Thoracic aorta (tissue), 2 donors: ENCODE measurements around the gene MRPS10. TPM values are rescaled to one million over a fixed set of nuclear protein-coding genes. Genes with fewer than 3 reads are reported as not detected.
"Not testable (repeated sequence)": the region's sequence is repeated elsewhere in the genome, so short reads cannot be mapped to it uniquely, and the experiment has no call there.

ENCODE experiments used
- ATAC-seq: fragments of 150-250 bp; one replicate; pipeline ENCODE4 v1.8.0; 2017; ENCODE audit warnings: low read depth; ENCODE audit not compliant: insufficient number of reproducible peaks, low FRiP score
- DNase-seq: peaks from one replicate; pipeline ENCODE4 v3.0.0-alpha.2; 2020; ENCODE audit warnings: low spot score
- H3K27ac ChIP-seq, 2 donors: fragments of 200-600 bp; sonication (generic); 1 replicate in 1 of 2; 2 replicates in 1 of 2; pipeline ENCODE4 v1.5.1; 2016; ENCODE audit warnings: mild to moderate bottlenecking in 2 of 2, moderate library complexity in 2 of 2
- H3K27me3 ChIP-seq: fragments of 200-600 bp; sonication (generic); replicated peaks from 2 replicates; pipeline ENCODE4 v1.6.0; 2016; ENCODE audit warnings: mild to moderate bottlenecking; ENCODE audit not compliant: insufficient read depth
- H3K36me3 ChIP-seq: fragments of 200-600 bp; sonication (generic); one replicate; pipeline ENCODE4 v1.5.1; 2016
- H3K4me1 ChIP-seq, 2 donors: fragments of 200-600 bp; sonication (generic); 1 replicate in 1 of 2; 2 replicates in 1 of 2; pipeline versions ENCODE4 v1.5.1 to v1.6.0; 2016; ENCODE audit warnings: low read depth in 2 of 2, mild to moderate bottlenecking in 1 of 2; ENCODE audit not compliant: control insufficient read depth in 1 of 2
- H3K4me3 ChIP-seq: fragments of 200-600 bp; sonication (generic); 2 replicates; pipeline ENCODE4 v1.5.1; 2016; ENCODE audit warnings: mild to moderate bottlenecking
- H3K9me3 ChIP-seq: fragments of 200-600 bp; sonication (generic); 2 replicates; pipeline ENCODE4 v1.5.1; 2016
- CTCF ChIP-seq: fragments of 200-600 bp; sonication (generic); IDR thresholded peaks from one replicate; pipeline ENCODE4 v1.5.1; 2019; ENCODE audit warnings: antibody characterized with exemption
- total RNA-seq, 2 donors: library from RNA; depleted of rRNA; stranded (reverse); fragments of >200 nt; gene quantifications; one replicate each; pipeline versions ENCODE4 v1.1.0 to v1.2.3, GENCODE V29; 2016

MRPS10 gene
- total RNA-seq, 2 donors from 2014 or later: 23.0 to 30.0 TPM

- no peak overlapping the region for H3K27ac ChIP-seq
- no peaks in the 10 kb centered on the region for H3K9me3 ChIP-seq
- TF ChIP-seq CTCF: no peak
- DNase-seq: no peak
- no peaks in the 10 kb centered on the region for H3K27me3 ChIP-seq
- no peaks in the 10 kb centered on the region for H3K4me1 ChIP-seq
- no peak for ATAC-seq
- H3K4me3 ChIP-seq: peak overlapping the region; percentile 24
- H3K36me3 ChIP-seq: no peaks in the 10 kb centered on the region
Observed at GRCh38 chr6:42193491-42193894, 24.2 kb downstream of the MRPS10 start.

GRCh38 chr6:42192385-42192784 lies 25.3 kb downstream of the MRPS10 start:
- not testable (repeated sequence) for H3K27me3 ChIP-seq, H3K36me3 ChIP-seq, H3K27ac ChIP-seq, ATAC-seq, H3K4me3 ChIP-seq, H3K4me1 ChIP-seq, H3K9me3 ChIP-seq, DNase-seq

GRCh38 chr6:42190554-42191183 lies 27.0 kb downstream of the MRPS10 start:
- ATAC-seq (no peak), DNase-seq (no peak)
- TF ChIP-seq CTCF: no peak
- Histone ChIP-seq H3K4me3 (no peak overlapping the region), H3K36me3 (no peaks in the 10 kb centered on the region), H3K27me3 (no peaks in the 10 kb centered on the region), H3K4me1 (no peaks in the 10 kb centered on the region), H3K27ac (no peak overlapping the region), H3K9me3 (no peaks in the 10 kb centered on the region)

- H3K27me3 ChIP-seq: no peaks in the 10 kb centered on the region
- no peaks in the 10 kb centered on the region for H3K36me3 ChIP-seq
- H3K4me1 ChIP-seq: no peaks in the 10 kb centered on the region
- no peak overlapping the region for H3K4me3 ChIP-seq
- ATAC-seq (no peak), DNase-seq (no peak)
- no peak overlapping the region for H3K27ac ChIP-seq
- no peaks in the 10 kb centered on the region for H3K9me3 ChIP-seq
- TF ChIP-seq CTCF: no peak
Observed at GRCh38 chr6:42188406-42188805, 29.3 kb downstream of the MRPS10 start.

GRCh38 chr6:42185597-42185996 lies 32.1 kb downstream of the MRPS10 start:
- Histone ChIP-seq H3K27ac (no peak overlapping the region), H3K36me3 (no peaks in the 10 kb centered on the region), H3K4me3 (no peak overlapping the region), H3K27me3 (no peaks in the 10 kb centered on the region), H3K4me1 (no peaks in the 10 kb centered on the region), H3K9me3 (no peaks in the 10 kb centered on the region)
- DNase-seq (no peak), ATAC-seq (no peak)
- no peak for TF ChIP-seq CTCF

GRCh38 chr6:42184475-42184874 lies 33.2 kb downstream of the MRPS10 start:
- no peaks in the 10 kb centered on the region for H3K4me1 ChIP-seq
- TF ChIP-seq CTCF: no peak
- H3K27me3 ChIP-seq: no peaks in the 10 kb centered on the region
- H3K9me3 ChIP-seq: no peaks in the 10 kb centered on the region
- H3K27ac ChIP-seq: no peak overlapping the region
- H3K4me3 ChIP-seq: no peak overlapping the region
- H3K36me3 ChIP-seq: no peaks in the 10 kb centered on the region
- DNase-seq: no peak
- ATAC-seq: no peak
